PFSK-1 (cell line): ENCODE data around the gene GPC3.

Source experiments
- FOXP2 ChIP-seq: optimal IDR thresholded peaks from 2 replicates; pipeline ENCODE3; 2011; ENCODE audit warnings: borderline replicate concordance, control low read depth, inconsistent platforms; ENCODE audit not compliant: insufficient read depth; ENCODE audit errors: extremely low read length, extremely low read depth
- POLR2AphosphoS5 ChIP-seq: IDR thresholded peaks from 2 replicates; pipeline ENCODE4 v1.6.1; 2012; ENCODE audit warnings: low read depth, mild to moderate bottlenecking, control low read depth, low read length, moderate library complexity
- SIN3A ChIP-seq: IDR thresholded peaks from 2 replicates; pipeline ENCODE4 v1.6.1; 2012; ENCODE audit warnings: mild to moderate bottlenecking, low read length, moderate library complexity, borderline replicate concordance; ENCODE audit not compliant: insufficient read depth
- TAF1 ChIP-seq: IDR thresholded peaks from 2 replicates; pipeline ENCODE4 v1.6.1; 2012; ENCODE audit warnings: low read length, control low read depth, borderline replicate concordance; ENCODE audit not compliant: insufficient read depth
- TF ChIP-seq, protein P1 (sequence below), 2 experiments: IDR thresholded peaks; 2 replicates each; pipeline versions ENCODE4 v1.6.1 to v1.8.0; 2011 to 2012; ENCODE audit warnings: low read depth in 2 of 2, low read length in 2 of 2, control low read depth in 1 of 2, inconsistent platforms in 1 of 2, mild to moderate bottlenecking in 1 of 2, moderate library complexity in 1 of 2; ENCODE audit not compliant: insufficient read depth in 1 of 2

The GPC3 gene

DNA sequence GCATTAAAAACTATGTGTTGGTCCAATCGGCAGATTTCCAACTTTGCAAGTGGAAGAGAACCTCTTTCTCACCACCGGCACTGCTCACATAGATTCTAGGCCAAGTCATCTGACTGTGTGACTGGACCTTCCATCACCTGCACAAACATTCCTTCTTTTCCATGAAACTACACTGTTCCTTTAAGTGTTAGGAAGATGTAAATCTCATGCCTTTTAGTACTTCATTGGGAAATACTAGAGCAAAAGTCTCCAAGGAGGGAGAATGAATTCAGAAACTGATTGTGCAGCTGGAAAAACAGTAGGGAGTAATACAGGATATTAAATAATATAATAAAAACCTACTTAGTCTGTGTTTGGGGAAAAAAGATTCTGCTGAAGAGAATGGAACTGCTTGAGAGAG is 238.2 kb downstream of the GPC3 start:
- TF ChIP-seq POLR2AphosphoS5 (no peak), TAF1 (no peak), SIN3A (no peak)
- TF ChIP-seq, protein P1, sequence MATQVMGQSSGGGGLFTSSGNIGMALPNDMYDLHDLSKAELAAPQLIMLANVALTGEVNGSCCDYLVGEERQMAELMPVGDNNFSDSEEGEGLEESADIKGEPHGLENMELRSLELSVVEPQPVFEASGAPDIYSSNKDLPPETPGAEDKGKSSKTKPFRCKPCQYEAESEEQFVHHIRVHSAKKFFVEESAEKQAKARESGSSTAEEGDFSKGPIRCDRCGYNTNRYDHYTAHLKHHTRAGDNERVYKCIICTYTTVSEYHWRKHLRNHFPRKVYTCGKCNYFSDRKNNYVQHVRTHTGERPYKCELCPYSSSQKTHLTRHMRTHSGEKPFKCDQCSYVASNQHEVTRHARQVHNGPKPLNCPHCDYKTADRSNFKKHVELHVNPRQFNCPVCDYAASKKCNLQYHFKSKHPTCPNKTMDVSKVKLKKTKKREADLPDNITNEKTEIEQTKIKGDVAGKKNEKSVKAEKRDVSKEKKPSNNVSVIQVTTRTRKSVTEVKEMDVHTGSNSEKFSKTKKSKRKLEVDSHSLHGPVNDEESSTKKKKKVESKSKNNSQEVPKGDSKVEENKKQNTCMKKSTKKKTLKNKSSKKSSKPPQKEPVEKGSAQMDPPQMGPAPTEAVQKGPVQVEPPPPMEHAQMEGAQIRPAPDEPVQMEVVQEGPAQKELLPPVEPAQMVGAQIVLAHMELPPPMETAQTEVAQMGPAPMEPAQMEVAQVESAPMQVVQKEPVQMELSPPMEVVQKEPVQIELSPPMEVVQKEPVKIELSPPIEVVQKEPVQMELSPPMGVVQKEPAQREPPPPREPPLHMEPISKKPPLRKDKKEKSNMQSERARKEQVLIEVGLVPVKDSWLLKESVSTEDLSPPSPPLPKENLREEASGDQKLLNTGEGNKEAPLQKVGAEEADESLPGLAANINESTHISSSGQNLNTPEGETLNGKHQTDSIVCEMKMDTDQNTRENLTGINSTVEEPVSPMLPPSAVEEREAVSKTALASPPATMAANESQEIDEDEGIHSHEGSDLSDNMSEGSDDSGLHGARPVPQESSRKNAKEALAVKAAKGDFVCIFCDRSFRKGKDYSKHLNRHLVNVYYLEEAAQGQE (IDR thresholded peaks at IDR 0.05; ENCODE audit: insufficient read depth in 1 of 2, low read depth in 2 of 2, low read length in 2 of 2), result no peak

DNA sequence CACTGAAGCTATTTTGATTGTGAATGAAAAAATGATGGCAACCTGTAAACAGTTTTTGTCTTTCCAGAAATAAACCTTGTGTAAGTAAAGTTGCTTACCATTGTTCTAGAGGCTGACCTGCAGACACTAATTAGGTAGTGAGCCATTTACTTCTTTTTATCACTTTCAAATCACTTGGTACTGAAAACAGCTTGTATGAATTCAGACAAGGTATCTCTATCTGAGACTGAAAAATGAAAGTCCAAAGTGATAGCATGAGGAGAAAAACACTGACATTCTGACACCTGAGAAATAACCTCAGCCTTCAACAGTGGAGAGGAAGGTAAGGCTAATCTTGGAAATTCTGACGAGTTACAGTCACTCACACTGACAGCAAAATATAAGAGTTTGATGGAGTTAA is 238.8 kb downstream of the GPC3 start:
- TF ChIP-seq TAF1 (no peak), POLR2AphosphoS5 (no peak), SIN3A (no peak), FOXP2 (no peak)
- TF ChIP-seq, protein P1 (IDR thresholded peaks at IDR 0.05; ENCODE audit: insufficient read depth in 1 of 2, low read depth in 2 of 2, low read length in 2 of 2), result no peak

DNA sequence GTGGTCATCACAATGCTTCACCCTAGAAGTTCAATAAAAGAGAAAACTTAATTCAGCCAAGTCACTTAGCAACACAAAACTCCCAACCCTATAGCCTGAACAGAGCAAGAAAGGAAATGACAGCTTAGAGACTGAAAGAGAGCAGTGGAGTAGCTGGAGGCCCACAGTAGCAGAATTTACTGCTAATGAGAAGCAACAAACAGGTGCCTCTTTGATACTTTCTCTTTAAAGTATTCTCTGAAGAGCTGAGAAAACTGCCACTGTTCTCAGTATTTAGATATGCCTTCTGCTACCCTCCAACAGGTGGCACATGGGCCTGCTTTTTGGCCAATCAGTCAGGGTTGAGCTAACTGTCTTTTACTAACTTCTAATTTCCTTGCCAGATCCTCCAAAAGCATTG is 240.0 kb downstream of the GPC3 start:
- TF ChIP-seq SIN3A (no peak), TAF1 (no peak), FOXP2 (no peak), POLR2AphosphoS5 (no peak)
- TF ChIP-seq, protein P1 (IDR thresholded peaks at IDR 0.05; ENCODE audit: insufficient read depth in 1 of 2, low read depth in 2 of 2, low read length in 2 of 2), result no peak

DNA sequence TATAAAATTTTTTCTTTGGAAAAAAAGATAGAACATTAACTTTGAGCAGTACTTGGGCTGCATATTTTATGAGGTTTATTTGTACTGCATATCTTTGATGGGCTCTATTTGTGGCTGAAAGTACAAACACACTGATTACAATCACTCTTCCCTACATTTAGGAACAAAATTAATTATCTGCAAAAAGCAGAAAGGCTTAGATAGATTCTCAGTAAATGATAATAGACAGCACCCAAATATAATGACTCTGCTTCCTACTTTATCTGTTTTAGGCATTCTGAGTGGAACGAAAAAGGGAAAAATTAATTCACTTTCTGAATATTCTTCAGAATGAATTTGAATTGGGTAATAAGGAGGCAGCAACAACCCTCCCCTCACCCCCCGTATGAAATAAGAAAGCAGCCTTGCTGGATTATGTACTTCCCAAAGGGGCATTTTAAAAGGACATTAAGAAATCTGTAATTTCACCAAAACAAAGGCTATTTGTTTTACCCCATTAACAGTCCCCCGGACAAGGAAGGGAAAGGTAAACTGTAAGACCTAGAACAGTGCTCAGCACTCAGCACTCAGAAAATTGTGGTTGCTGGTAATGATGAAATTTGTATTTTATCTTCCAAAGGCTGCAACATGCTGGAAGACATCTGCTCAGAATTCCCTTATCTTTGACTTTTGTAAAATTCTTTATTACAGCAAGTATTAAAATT is 242.6 kb downstream of the GPC3 start:
- no peak for TF ChIP-seq FOXP2
- no peak for TF ChIP-seq TAF1
- TF ChIP-seq POLR2AphosphoS5, result no peak
- TF ChIP-seq SIN3A, result no peak
- TF ChIP-seq, protein P1 (IDR thresholded peaks at IDR 0.05; ENCODE audit: insufficient read depth in 1 of 2, low read depth in 2 of 2, low read length in 2 of 2), result no peak

DNA sequence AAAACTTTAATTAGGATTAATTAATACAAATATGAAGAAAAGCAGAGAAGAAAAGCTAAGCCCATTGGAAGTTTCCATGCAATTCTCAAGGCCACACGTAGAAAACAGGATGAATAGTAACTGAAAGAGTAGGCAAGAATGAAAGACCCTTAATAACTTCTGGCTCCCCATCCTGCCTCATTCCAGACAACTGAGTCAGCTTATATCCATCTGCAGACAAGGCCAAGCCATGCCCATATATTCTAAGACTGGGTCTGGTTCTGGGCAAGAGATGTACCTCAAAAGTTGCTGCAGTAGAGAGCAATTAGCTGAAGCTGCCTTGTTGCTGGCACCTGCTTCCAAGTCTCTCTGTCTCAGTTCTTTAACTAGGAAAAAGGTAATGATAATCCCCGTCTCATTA is 244.1 kb downstream of the GPC3 start:
- no peak for TF ChIP-seq POLR2AphosphoS5
- TF ChIP-seq, protein P1 (IDR thresholded peaks at IDR 0.05; ENCODE audit: insufficient read depth in 1 of 2, low read depth in 2 of 2, low read length in 2 of 2), result no peak
- no peak for TF ChIP-seq SIN3A
- TF ChIP-seq TAF1, result no peak
- no peak for TF ChIP-seq FOXP2
